ENCODE results near the gene CSTB.

DNA sequence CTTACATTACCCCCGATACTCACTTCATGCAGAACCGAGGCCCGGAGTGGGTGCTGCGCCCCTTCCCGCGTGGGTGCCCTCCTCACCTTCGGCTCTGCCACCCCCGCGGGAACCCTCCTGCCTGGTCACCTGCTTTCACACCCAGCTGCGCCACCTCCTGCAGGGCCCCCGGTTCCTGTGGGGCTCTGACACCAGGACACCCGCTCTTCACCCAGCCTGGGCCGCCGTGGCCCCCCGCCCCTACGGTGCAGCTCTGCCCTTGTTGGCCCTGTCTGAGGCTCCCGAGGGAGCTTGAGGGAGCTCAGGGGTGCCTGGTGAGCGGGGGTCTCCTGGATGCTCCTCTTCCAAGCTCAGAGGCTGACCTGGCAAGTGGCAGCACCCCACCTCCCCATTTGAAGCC, 32.3 kb upstream of the CSTB start:
- TF ChIP-seq CTCF (IDR thresholded peaks at IDR 0.05; ENCODE audit: low read depth, low read length, missing input control) (no peak), REST (IDR thresholded peaks at IDR 0.05) (no peak), FOXA1 (IDR thresholded peaks at IDR 0.05) (no peak), ZBTB33 (IDR thresholded peaks at IDR 0.05) (no peak), JUND (IDR thresholded peaks at IDR 0.05) (no peak), YY1 (IDR thresholded peaks at IDR 0.05) (no peak), TAF1 (conservative IDR thresholded peaks at IDR 0.05) (no peak), GABPA (IDR thresholded peaks at IDR 0.05 in 1 of 2, conservative IDR thresholded peaks at IDR 0.05 in 1 of 2) (no peak), EGR1 (IDR thresholded peaks at IDR 0.05; ENCODE audit: low read depth in 2 of 2) (no peak), RAD21 (IDR thresholded peaks at IDR 0.05) (no peak), HNF4G (IDR thresholded peaks at IDR 0.05) (no peak), RXRA (IDR thresholded peaks at IDR 0.05) (no peak)
- TF ChIP-seq, protein P1, sequence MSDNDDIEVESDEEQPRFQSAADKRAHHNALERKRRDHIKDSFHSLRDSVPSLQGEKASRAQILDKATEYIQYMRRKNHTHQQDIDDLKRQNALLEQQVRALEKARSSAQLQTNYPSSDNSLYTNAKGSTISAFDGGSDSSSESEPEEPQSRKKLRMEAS (IDR thresholded peaks at IDR 0.05), result no peak
- TF ChIP-seq, protein P2, sequence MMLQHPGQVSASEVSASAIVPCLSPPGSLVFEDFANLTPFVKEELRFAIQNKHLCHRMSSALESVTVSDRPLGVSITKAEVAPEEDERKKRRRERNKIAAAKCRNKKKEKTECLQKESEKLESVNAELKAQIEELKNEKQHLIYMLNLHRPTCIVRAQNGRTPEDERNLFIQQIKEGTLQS (IDR thresholded peaks at IDR 0.05), result no peak
